ENCODE measurements around the gene GRIK3.

GRIK3 gene

DNA sequence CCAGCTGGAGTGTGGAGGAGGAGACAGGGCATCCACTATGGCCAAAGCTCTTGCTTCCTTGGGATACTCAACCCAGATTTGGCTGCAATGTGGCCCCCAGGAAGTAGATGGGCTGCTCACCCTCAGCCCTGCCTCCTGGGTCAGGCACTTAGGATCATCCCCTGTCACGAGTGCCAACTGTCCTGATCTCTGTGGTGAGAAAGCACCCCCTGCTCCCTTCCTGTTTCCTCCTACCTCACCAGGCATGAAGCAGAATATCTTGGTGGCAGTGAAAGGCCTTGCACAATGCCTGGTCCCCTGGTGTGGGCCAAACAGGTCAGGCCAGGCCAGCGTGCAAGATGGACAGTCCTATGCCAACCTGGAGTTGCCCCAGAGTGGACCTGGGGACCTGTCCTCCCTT is 211.7 kb downstream of the GRIK3 start:
- DNase-seq (ENCODE audit: low read depth) = no peak

DNA sequence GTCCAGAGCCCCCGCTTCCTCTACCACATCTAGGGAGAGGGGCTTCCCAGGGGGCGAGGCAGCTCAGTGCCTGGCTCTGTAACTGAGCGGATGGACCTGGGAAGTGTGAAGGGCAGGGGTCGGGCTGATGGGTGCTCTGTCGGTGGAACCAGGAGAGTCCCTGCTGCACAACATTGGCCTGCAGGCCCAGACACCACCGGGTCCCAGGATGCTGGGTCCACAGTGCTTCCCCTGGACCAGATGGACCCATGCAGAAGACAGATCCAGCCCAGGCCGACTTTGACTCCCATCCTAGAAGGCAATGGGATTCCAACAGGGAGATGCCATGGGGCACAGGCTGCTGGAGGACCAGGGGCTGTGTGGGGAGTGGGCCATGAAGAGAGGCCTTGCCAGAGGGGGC is 212.9 kb downstream of the GRIK3 start:
- DNase-seq (ENCODE audit: low read depth) = no peak

DNA sequence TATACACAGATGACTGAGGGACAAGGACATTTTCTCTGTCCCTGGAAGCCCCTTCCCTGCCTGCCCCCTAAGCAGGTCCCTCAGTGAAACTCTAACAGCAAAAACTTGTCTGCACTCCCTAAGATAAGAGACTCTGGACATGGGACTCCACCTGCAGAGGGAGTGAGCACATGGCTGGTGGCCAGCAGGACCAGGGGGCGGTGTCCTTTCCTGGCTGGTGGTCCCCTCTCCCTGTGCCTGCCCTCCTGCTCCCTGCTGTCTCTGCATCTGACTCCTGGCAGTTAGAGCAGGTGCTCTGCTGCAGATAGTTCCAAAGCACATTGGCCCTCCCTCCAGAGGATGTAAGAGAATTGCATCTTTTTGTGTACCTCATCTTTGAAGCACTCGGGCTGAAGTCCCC is 215.5 kb downstream of the GRIK3 start:
- DNase-seq (ENCODE audit: low read depth) = no peak

DNA sequence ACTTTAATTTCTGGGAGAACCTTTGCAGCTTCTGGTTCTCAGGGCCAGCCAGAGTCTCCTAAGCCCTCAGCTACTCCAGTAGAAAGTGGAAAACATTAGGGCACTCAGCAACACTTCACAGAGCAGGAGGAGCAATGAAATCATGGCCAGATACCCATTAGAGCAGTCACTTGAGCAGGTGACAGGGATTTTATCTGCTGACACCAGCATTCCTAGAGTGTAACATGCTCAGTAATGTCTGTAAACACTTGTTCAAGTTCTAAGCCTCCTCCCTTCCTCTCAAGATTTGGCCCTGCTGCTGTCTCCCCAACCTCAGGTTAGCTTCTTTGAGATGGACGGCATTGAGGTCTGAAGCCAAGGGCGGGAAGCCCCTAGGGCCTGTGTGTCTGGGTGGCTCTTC is 218.0 kb downstream of the GRIK3 start:
- no peak for DNase-seq (ENCODE audit: low read depth)

DNA sequence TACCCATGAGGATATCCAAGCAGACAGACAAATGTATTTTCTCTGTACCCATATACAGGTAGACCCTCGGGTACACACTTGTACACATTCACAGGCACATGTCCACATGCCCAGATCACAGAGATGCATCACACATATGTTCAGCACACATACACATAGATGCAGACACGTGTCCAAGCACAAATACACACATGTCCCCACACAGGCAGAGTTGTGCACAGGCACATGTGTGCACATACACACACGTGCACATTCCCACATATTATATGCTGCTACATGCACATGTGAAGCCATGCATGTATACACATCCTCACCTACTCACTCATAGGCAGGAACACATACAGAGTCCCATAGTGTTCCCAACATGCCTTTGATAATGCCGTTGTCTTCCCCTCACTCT is 219.5 kb downstream of the GRIK3 start:
- DNase-seq (ENCODE audit: low read depth) = no peak

DNA sequence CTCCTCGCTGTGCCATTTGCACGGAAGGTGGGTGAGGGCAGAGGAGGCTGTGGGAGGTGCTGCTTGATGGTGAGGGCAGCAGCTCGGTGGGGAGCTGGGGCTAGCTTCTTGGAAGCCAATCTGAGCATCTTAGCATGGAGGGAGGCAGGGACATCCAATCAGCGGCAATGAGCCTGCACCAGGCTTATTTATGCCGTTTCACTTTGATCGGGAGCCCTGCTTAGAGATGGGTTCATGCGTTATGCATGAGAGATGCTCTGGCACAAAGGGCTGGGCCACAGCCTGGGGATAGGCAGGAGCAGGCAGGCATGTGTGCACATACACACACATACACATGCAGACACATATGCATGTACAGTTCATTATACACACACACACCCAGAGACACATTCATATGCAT is 220.2 kb downstream of the GRIK3 start:
- DNase-seq (ENCODE audit: low read depth) = no peak

DNA sequence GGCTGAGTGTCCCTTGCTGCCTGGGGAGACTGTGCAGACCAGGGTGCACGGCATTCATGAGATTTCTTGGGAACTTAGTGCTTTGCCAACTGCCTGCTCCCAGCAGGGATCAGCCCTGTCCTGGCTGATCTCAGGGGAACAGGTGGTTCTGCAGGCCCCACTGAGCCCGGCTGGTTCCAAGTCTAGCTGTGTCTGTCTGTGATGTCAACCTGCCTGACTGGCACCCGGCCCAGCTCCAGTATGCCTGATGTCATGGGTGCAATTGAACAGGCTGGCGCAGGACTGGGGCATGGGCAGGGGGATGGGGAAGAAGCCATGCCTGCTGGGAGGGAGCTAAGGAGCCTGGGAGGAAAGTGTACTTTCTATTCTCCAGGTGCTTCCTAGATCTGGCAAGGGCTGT is 227.1 kb downstream of the GRIK3 start:
- DNase-seq (ENCODE audit: low read depth) = no peak

DNA sequence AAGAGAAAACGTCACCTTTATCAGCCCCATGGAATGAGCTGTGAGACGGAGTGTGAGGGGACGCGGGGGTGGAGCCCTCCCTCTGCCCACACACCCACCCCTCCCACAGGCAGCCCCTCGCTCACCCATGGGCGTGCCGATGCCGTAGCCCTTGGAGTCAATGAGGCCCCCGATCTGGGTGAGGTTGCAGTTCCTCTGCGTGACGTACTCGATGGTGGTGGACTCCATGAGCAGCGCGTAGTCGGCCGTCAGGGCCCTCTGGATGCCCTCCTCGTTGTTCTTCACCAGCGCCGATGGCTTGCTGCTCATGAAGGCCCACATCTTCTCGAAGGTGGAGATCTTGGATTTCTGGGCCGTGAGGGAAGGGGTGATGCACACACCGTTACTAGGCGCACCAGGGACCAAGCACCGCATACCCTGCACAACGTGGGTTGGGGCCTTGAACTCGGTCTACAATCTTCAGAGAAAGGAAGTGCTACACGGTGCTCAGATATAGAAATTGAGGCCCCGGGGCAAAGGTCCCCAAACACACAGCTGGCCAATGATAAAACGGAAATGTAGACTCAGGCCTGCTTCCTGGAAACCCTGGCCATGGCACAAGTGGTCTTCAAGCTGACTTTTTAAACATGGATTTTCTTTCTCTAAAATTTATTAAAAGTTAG is 228.2 kb downstream of the GRIK3 start:
- DNase-seq (ENCODE audit: low read depth) = no peak

DNA sequence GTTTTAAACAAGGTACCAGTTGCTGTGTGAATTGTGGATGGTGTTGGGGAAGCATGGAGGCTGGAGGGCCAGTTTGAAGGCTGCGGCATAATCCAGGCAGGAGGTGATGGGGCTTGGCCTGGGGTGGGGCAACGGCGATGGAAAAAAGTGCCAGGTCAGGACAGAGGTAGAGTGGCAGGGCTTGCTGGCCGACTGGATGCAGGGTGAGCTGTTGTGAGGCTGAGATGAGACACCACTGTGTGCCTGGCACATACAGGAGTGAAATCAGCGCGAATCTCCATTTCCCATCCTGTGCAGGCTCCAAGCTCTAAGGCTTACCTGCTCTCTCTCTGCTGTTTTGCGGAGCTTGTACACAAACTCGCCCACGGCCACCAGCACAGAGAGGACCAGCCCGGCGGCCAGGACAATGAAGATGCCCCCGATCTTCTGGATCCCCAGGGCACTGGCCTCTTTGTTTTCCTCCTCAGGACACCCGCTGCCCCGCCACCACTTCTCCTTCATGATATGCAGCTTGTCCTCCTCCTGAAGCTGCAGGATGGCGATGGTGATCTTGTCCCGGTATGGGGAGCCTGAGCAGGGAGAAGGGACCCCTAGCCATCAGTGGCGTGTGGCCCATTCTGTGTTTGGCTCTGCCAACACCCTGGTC is 229.5 kb downstream of the GRIK3 start:
- DNase-seq (ENCODE audit: low read depth) = no peak

DNA sequence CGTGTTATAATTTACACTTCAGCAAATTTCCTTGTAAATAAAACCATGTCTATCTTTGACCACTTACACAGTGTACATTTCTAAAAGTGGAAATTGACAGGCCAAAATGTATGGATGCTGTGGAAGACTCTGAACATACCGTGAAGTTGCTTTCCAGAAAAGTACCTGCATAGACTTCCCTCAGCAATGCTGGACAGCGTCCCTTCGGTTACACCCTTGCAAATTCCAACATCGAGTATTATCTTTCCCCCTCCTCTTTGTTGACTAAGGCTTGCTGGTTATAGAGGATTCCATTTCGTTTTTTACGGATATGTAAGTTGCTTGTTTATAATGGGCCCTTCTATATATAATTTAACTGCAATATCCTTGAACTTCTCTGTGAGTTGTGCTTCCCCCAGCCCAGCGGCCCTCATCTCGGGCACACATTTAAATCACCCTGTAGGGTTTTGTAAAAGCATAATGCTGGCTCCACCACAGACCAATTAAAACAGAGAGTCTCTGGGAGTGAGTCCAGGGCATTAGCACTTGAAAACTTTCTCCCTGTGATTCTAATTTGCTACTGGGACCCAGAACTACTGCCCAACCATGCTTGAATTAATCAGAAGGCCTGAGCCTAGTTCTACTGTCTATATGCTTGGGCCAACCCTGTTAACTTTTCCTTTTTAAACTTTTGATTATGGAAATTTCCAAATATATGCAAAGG is 230.3 kb downstream of the GRIK3 start:
- no peak for DNase-seq (ENCODE audit: low read depth)

DNA sequence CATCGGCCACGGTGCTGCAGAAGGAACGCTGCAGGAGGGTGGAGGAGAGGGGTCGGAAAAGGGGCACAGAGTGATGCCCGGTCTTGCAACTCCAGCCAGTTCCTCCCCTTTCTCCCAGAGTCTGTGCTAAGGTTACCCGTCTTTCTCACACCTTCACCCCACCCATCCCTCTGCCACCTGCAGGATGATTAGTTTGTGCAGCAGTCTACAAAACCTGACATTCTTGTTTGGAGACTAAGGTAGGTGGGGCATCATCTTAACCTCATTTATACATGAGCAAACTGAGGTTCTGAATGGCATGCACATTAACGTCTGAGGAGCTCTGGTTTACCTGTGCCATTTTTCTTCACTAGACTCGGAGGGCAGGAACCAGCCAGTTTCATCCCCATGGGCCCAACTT is 232.3 kb downstream of the GRIK3 start:
- DNase-seq (ENCODE audit: low read depth) = no peak

DNA sequence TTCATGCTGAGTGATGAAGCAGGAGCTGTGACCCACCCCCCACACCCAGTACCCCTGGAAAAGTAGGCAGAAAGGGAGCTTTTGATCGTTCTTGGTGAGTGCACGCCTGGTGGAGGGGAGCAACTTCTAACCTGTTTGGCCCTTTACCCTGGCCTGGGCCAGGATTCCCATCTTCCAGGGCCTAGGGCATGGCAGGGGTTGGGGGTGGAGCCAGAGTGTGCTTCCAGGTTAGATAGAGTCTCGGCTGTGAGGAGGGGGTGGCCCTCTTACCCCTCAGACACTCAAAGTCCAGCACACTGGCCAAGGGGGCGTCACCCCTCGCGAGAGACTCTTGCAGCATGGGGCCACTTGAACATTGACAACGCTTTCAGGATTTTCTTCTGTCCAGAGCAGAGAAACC is 236.6 kb downstream of the GRIK3 start:
- DNase-seq (ENCODE audit: low read depth) = no peak

DNA sequence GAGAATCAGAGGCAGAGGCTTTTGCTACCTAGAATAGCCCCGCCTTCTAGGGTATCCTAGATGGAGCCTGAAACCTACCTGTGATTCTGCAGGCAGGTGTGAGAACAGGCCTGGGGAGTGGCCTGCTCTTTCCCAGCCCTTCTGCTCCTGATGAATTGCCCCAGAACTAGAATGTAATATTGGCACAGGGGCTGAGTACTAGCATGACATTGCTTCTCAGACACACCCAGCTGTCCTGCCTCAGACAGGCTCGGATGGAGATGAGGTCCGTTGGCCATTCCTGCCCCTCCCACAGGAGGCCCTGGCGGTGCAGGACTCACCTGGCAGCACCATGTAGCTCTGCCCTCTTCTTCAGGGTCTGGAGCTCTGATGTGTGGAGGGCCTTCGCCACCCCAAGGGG is 237.6 kb downstream of the GRIK3 start:
- DNase-seq (ENCODE audit: low read depth) = no peak

DNA sequence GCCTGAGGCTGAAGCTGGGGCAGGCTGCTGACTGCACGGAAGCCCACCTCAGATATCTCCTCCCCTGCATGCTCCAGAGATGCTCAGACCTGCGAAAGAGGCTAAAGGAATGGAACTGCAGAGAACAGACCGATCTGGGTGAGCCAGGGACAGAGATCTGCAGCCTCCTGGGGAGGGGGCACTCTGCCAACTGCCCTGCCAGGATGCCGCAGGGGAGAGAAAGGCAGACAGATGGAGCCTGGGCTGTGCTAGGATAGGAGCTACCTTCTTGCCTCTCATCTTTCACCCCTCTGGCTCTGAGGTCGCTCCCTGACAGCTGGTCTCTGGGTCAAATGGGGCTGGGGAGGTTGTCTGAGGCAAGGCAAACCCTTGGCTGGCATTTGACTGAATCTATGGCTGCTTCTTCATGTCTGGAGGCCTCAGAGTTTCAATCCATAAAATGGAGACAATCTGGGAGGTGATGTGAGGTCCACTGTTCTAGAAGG is 238.2 kb downstream of the GRIK3 start:
- no peak for DNase-seq (ENCODE audit: low read depth)

DNA sequence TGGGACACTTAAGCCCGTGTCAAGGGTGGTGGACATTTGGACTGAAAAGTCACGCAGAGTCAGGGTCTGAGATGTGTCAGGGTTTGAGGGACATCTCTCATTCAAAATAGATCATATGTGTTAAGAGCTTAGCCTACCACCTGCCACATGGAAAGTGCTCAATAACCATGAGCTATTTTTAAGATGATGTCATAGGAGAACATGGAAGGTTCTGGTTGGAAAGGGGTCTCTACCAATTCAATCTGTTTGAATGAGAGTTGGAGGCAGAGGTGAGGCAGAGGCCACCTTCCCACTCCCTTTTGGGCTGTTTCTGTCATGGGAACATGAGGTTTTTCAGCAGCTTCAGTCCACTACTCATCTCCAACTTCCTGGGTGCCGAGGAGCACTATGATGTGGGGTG is 239.9 kb downstream of the GRIK3 start:
- no peak for DNase-seq (ENCODE audit: low read depth)

DNA sequence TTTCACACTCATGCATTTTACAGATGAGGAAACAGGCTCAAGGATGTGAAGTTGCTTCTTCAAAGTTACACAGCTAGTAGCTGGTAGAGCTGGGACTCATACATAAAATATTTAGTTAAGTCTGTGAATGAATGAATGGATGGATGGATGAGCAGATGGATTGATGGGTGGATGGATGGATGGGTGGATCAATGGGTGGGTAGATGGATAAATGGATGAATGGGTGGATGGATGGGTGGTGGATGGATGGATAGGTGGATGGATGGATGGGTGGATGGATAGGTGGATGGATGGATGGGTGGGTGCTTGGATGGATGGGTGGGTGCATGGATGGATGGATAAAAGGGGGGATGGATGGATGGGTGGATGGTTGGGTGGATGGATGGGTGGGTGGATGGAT is 240.9 kb downstream of the GRIK3 start:
- no peak for DNase-seq (ENCODE audit: low read depth)

DNA sequence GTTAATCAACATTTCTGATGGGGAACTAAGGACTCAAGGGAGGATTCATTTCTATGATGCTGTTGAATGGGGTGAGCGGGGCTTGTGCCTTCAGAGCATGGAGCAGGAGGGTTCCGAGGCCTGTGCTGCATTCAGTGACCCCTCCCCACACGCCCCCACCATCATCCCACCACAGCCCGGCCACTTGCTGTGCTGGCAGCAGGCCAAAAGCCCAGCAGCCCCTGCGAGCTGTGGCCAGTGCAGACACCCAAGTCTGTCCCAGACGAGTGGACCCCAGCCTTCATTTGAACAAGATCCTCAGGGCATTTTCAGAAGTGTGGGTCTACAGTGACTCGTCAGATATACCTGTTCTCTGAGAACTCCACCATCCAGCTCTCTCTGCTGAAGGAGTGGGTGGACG is 242.0 kb downstream of the GRIK3 start:
- DNase-seq (ENCODE audit: low read depth) = no peak

DNA sequence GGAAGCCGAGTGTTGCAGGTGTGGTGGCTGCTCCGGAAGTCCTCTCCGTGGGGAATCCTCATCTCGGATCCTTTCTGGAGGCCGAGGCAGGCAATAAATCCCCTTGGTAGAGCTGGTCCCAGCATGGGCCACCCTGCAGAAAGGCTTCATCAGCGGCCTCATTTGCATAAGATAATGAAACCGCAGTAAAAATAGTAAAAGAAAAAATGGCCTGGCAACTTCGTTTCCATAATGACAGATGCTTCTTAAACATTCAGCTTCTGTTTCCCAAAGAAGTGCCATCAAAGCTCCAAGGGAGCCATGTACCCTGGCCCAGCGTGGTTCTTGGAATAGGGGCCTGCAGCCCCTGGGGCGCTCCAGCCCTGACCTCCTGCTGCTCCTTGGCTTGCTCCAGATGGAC is 244.1 kb downstream of the GRIK3 start:
- DNase-seq (ENCODE audit: low read depth) = no peak

DNA sequence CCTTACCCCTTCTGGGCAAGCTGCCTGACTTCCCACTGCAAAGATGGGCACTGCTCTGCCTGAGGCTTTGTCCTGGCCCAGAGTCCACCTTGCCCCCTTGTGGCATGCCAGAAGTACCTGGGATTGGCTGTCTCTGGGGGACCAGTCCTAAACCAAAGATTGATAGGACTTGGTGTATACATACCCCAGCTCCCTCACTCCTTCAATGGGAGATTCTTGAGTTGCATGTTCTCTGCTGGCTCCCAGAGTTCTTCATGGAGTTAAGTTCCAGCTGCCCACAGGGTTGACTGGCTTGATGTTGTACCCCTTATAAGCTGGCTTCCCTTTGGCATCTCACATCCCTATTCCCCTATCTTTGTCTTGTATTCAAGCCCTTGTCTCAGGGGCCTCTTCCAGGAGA is 244.8 kb downstream of the GRIK3 start:
- no peak for DNase-seq (ENCODE audit: low read depth)

DNA sequence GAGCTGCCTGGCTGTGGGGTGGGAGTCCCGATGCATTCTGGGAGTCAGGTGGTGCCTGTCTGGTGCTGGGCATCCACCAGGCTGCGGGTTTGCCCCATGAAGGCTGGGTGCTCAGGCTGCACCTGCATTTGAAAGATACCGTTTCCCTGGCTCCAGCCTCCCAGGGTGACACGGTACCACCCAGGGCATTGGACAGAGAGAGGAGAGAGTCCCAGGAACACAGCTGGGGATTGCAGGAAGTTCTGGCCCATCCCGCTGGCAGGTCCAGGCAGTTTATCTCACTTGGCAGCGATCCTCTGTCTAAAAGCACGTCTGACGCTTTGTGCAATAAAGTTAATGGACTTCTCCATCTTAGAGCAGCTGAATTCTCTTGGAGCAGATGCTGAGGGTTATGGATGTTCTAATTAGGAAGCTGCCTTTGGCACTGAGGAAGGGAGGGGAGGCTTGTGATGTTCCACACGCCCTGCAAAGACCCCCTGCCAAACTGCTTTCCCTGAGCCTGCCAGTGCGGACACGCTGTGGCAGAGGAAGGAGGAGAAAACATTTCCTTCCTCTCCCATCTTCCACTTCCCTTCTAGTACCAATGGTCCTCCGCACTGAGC is 246.9 kb downstream of the GRIK3 start:
- DNase-seq (ENCODE audit: low read depth) = no peak

DNA sequence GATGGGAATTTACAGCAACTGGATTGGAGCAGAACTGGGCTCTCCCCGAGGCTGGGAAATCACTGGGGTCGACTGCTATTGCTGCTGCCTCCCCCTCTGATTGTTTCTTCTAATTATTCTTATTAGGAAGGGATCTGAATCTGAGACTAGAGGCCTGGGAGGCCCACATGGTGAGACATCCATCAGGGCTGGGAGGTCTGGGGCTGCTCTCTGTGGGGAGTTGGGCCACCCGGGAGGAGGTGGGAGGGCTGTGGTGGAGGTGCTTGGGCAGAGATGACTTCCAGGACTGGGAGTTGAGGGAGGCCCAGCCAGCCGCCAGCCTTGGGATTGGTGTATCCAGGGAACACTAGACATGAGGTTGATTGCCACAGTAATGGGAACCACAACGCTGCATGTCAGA is 247.9 kb downstream of the GRIK3 start:
- DNase-seq (ENCODE audit: low read depth) = no peak

DNA sequence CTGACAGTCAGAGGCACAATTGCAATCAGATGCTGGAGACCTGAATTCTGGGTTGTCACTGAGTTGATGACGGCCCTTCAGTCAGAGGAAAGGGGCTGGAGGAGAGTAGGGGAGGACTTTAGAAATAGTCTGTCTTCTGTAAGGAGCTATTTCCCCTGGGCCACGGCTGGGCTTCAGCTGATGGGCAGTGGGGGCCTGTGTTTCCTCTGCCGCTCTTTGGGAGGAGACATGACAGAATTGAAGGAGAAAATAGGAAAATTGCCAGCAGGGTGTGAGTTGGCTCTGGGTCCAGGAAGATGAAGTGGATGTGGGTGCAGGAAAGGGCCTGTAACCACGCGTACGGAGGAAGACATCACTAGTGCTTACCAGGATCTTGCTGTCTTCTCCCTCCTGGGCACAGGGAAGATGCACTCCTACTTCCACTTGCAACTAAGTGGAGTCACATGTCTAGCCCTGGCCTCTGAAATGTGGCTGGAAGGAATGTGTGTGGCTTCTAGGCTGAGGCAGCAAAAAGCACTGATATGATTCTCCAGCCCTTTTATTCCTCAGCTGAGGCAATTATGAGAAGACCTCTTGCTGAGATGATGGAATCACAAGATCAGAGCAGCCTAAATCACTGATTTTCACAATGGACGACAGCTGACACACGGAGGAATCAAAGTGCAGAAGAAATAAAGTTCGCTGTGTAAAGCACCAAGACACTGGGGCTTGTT is 250.0 kb downstream of the GRIK3 start:
- no peak for DNase-seq (ENCODE audit: low read depth)

All from CMK (cell line).